Keratinocyte (primary cell): ENCODE measurements around the gene CCNB1IP1.

Experiments used
- CTCF ChIP-seq, 3 experiments: IDR thresholded peaks in 1 of 3; conservative IDR thresholded peaks in 1 of 3; optimal IDR thresholded peaks in 1 of 3; 2 replicates in 2 of 3; 3 replicates in 1 of 3; pipeline versions ENCODE3 to v1.5.1; 2011; ENCODE audit warnings: low read length in 3 of 3, mild to moderate bottlenecking in 3 of 3, moderate library complexity in 2 of 3, control low read depth in 1 of 3, inconsistent platforms in 1 of 3; ENCODE audit not compliant: insufficient read depth in 2 of 3; ENCODE audit errors: extremely low read depth in 1 of 3
- EZH2 ChIP-seq: IDR thresholded peaks from one replicate; pipeline ENCODE4 v1.6.1; 2012; ENCODE audit warnings: inconsistent platforms, mild to moderate bottlenecking, low read length, moderate library complexity

- TF ChIP-seq CTCF (optimal IDR thresholded peaks at IDR 0.05 in 1 of 3, IDR thresholded peaks at IDR 0.05 in 1 of 3, conservative IDR thresholded peaks at IDR 0.05 in 1 of 3; ENCODE audit: extremely low read depth in 1 of 3, insufficient read depth in 2 of 3, low read length in 3 of 3) (peak in 2 of 3 experiments; percentile 48 to 58), EZH2 (no peak)
Observed at GRCh38 chr14:20327005-20327869, 5.8 kb downstream of the CCNB1IP1 start.
